GM08714 (cell line): ENCODE results near the gene POMP.

Experiments
- H3K4me3 ChIP-seq: fragments of 200-500 bp; sonication (Bioruptor generic); 2 replicates; pipeline ENCODE4 v1.5.1; 2014; ENCODE audit warnings: mild to moderate bottlenecking, low read length, inconsistent platforms
- ZNF274 ChIP-seq: IDR thresholded peaks from 2 replicates; pipeline ENCODE4 v1.6.1; 2012; ENCODE audit warnings: mild to moderate bottlenecking, low read depth, low read length

Gene POMP

GRCh38 chr13:28624707-28625432, 34.1 kb upstream of the POMP start:
- H3K4me3 ChIP-seq = no peak overlapping the region
- TF ChIP-seq ZNF274 = no peak

- no peak overlapping the region for H3K4me3 ChIP-seq
These were observed 32.7 kb upstream of the POMP start for GRCh38 chr13:28626266-28626665.

GRCh38 chr13:28628241-28628640, 30.7 kb upstream of the POMP start:
- no peak for TF ChIP-seq ZNF274
- no peak overlapping the region for H3K4me3 ChIP-seq

More at GRCh38 chr13:28626266-28626665, 32.7 kb upstream of the POMP start:
- no peak for TF ChIP-seq ZNF274

GRCh38 chr13:28630869-28631268, 28.1 kb upstream of the POMP start:
- H3K4me3 ChIP-seq = no peak overlapping the region
- TF ChIP-seq ZNF274 = no peak

- no peak overlapping the region for H3K4me3 ChIP-seq
- no peak for TF ChIP-seq ZNF274
These were observed 27.1 kb upstream of the POMP start for GRCh38 chr13:28631801-28632200.

- no peak overlapping the region for H3K4me3 ChIP-seq
- no peak for TF ChIP-seq ZNF274
These were observed 22.9 kb upstream of the POMP start for GRCh38 chr13:28636069-28636468.

GRCh38 chr13:28636677-28637317, 22.1 kb upstream of the POMP start:
- no peak for TF ChIP-seq ZNF274
- no peak overlapping the region; the same call in 1 of the 2 replicates for H3K4me3 ChIP-seq

GRCh38 chr13:28637714-28638355, 21.1 kb upstream of the POMP start:
- H3K4me3 ChIP-seq = 0 out of 2 replicates have a peak overlapping the region, but pooled peaks have one; percentile 20
- TF ChIP-seq ZNF274 = no peak

- no peak for TF ChIP-seq ZNF274
- H3K4me3 ChIP-seq = no peak overlapping the region
These were observed 20.2 kb upstream of the POMP start for GRCh38 chr13:28638756-28639155.

- no peak overlapping the region for H3K4me3 ChIP-seq
- TF ChIP-seq ZNF274 = no peak
These were observed 17.9 kb upstream of the POMP start for GRCh38 chr13:28640861-28641599.

GRCh38 chr13:28641600-28641926, 17.4 kb upstream of the POMP start:
- no peak overlapping the region for H3K4me3 ChIP-seq
- TF ChIP-seq ZNF274 = no peak

- no peak for TF ChIP-seq ZNF274
- no peak overlapping the region for H3K4me3 ChIP-seq
These were observed 8.6 kb upstream of the POMP start for GRCh38 chr13:28650284-28650683.

GRCh38 chr13:28651810-28652401, 7.0 kb upstream of the POMP start:
- no peak for TF ChIP-seq ZNF274
- H3K4me3 ChIP-seq = no peak overlapping the region

- no peak for TF ChIP-seq ZNF274
- H3K4me3 ChIP-seq = no peak overlapping the region
These were observed 5.8 kb upstream of the POMP start for GRCh38 chr13:28653111-28653510.
